Activated B cell treated with CpG ODN at 0.5 μM for 24 hours (primary cell): Measurements from ENCODE around the gene GLI3. TPM values are rescaled to one million over a fixed set of nuclear protein-coding genes. Genes with fewer than 3 reads are reported as not detected.

ENCODE experiments used
- ATAC-seq: fragments of 200-7000 bp; cut with Tn5 transposase; one replicate; pipeline ENCODE4 v1.10.0; 2021; ENCODE audit warnings: low read depth, mild to moderate bottlenecking, moderate library complexity
- CTCF ChIA-PET: fragments of 350-600 bp; sonication (Branson Sonifier 250); formaldehyde crosslinking; loops from one replicate; lab custom pipeline; 2021; ENCODE audit warnings: antibody characterized with exemption; lab: Charles Lee
- POLR2A ChIA-PET: fragments of 350-600 bp; sonication (Branson Sonifier 250); formaldehyde crosslinking; loops from one replicate; lab custom pipeline; 2021; ENCODE audit warnings: antibody characterized with exemption; lab: Charles Lee
- DNase-seq: peaks from one replicate; pipeline ENCODE4 v3.0.0; 2022
- H3K27ac Mint-ChIP-seq: one replicate; pipeline ENCODE4 v1.8.0; 2020; ENCODE audit warnings: mixed read lengths
- H3K27me3 Mint-ChIP-seq: one replicate; pipeline ENCODE4 v1.8.0; 2021; ENCODE audit warnings: mixed read lengths
- H3K36me3 Mint-ChIP-seq: one replicate; pipeline ENCODE4 v1.8.0; 2021; ENCODE audit warnings: low read depth, mixed read lengths
- H3K4me1 Mint-ChIP-seq: one replicate; pipeline ENCODE4 v1.8.0; 2021; ENCODE audit warnings: mixed read lengths
- H3K4me3 Mint-ChIP-seq: one replicate; pipeline ENCODE4 v1.8.0; 2020; ENCODE audit warnings: mild to moderate bottlenecking, mixed read lengths
- H3K9me3 Mint-ChIP-seq: one replicate; pipeline ENCODE4 v1.8.0; 2020; ENCODE audit warnings: mixed read lengths
- intact Hi-C: fragments of 100-400 bp; cut with micrococcal nuclease; formaldehyde crosslinking; loops from one replicate; pipeline ENCODE4 v1.15.1; 2024
- total RNA-seq: library from RNA; stranded (reverse); gene quantifications from 2 replicates; pipeline ENCODE4 v1.2.3, GENCODE V29; 2022
- TF ChIP-seq, protein P1 (sequence below): fragments of 200-600 bp; IDR thresholded peaks from one replicate; pipeline ENCODE4 v1.8.0; 2022; ENCODE audit warnings: antibody characterized with exemption, mild to moderate bottlenecking

Gene GLI3
- total RNA-seq, 1 donor from 2014 or later: not detected

- no peak for DNase-seq
- intact Hi-C loops: no loop called here
- H3K27me3 Mint-ChIP-seq: no peaks in the 10 kb centered on the region
- H3K27ac Mint-ChIP-seq: no peak overlapping the region
- no peak for ATAC-seq
- H3K36me3 Mint-ChIP-seq: no peaks in the 10 kb centered on the region
- no peaks in the 10 kb centered on the region for H3K9me3 Mint-ChIP-seq
- H3K4me3 Mint-ChIP-seq: no peak overlapping the region
- ChIA-PET POLR2A (no interaction called here), CTCF (interaction anchor here (3.5 kb wide), 1 partner anchor 28 kb away, joined by 14 read pairs; no protein-coding TSS in a partner anchor)
- H3K4me1 Mint-ChIP-seq: peaks cover 9% of the 10 kb centered on the region
- TF ChIP-seq, protein P1, sequence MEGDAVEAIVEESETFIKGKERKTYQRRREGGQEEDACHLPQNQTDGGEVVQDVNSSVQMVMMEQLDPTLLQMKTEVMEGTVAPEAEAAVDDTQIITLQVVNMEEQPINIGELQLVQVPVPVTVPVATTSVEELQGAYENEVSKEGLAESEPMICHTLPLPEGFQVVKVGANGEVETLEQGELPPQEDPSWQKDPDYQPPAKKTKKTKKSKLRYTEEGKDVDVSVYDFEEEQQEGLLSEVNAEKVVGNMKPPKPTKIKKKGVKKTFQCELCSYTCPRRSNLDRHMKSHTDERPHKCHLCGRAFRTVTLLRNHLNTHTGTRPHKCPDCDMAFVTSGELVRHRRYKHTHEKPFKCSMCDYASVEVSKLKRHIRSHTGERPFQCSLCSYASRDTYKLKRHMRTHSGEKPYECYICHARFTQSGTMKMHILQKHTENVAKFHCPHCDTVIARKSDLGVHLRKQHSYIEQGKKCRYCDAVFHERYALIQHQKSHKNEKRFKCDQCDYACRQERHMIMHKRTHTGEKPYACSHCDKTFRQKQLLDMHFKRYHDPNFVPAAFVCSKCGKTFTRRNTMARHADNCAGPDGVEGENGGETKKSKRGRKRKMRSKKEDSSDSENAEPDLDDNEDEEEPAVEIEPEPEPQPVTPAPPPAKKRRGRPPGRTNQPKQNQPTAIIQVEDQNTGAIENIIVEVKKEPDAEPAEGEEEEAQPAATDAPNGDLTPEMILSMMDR: no peak
Observed at GRCh38 chr7:41912851-41913567, 324.0 kb downstream of the GLI3 start.

DNA sequence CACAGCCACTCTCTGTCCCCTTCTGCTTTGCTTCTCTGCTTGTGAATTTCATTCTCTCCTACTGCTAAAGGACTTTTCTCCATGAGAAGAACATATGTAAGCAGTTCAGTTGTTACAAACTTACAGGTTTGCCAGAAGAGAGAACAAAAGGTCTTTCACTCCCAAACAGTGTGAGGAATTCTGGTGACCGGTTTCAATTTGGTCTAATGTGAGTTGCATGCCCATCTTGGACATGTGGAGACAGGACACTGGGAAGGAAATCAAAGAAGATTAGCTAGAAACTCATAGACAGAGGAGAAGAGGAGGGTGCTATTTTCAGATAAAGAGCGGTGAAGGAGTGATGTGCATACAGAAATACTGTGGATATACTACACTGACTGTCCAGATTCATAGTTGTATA is 324.6 kb downstream of the GLI3 start:
- ChIA-PET POLR2A (no interaction called here), CTCF (no interaction called here)
- ATAC-seq: no peak
- Mint-ChIP-seq H3K36me3 (no peaks in the 10 kb centered on the region), H3K27ac (no peak overlapping the region), H3K4me1 (peaks cover 14% of the 10 kb centered on the region), H3K9me3 (no peaks in the 10 kb centered on the region), H3K27me3 (no peaks in the 10 kb centered on the region), H3K4me3 (no peak overlapping the region)
- intact Hi-C loops: no loop called here
- TF ChIP-seq, protein P1: no peak
- no peak for DNase-seq

- intact Hi-C loops: no loop called here
- POLR2A ChIA-PET: no interaction called here
- no peaks in the 10 kb centered on the region for H3K36me3 Mint-ChIP-seq
- H3K9me3 Mint-ChIP-seq: no peaks in the 10 kb centered on the region
- CTCF ChIA-PET: no interaction called here
- H3K4me3 Mint-ChIP-seq: no peak overlapping the region
- TF ChIP-seq, protein P1: no peak
- H3K4me1 Mint-ChIP-seq: peaks cover 18% of the 10 kb centered on the region
- DNase-seq (no peak), ATAC-seq (no peak)
- no peaks in the 10 kb centered on the region for H3K27me3 Mint-ChIP-seq
- no peak overlapping the region for H3K27ac Mint-ChIP-seq
Observed at GRCh38 chr7:41911792-41912191, 325.2 kb downstream of the GLI3 start.
